Osteoblast (primary cell): Measurements from ENCODE around the gene PCGF6. TPM values are rescaled to one million over a fixed set of nuclear protein-coding genes. Genes with fewer than 3 reads are reported as not detected.
"Not testable (repeated sequence)": the region's sequence is repeated elsewhere in the genome, so short reads cannot be mapped to it uniquely, and the experiment has no call there.

ENCODE experiments used
- DNase-seq: peaks from one replicate; pipeline ENCODE4 v3.0.0; 2011; ENCODE audit warnings: low spot score, mixed read lengths; ENCODE audit not compliant: insufficient read length; ENCODE audit errors: missing footprints
- H2AFZ ChIP-seq: 2 replicates; pipeline ENCODE4 v1.6.0; 2011; ENCODE audit warnings: mild to moderate bottlenecking, low read length
- H3K27ac ChIP-seq: 2 replicates; pipeline ENCODE4 v1.5.1; 2011; ENCODE audit warnings: mild to moderate bottlenecking, low read depth, low read length, moderate library complexity
- H3K27me3 ChIP-seq: 2 replicates; pipeline ENCODE4 v1.6.0; 2012; ENCODE audit warnings: mild to moderate bottlenecking, control low read depth, inconsistent platforms, low read length, moderate library complexity; ENCODE audit not compliant: insufficient read depth
- H3K36me3 ChIP-seq: 2 replicates; pipeline ENCODE4 v1.5.1; 2011; ENCODE audit warnings: mild to moderate bottlenecking, low read length, control low read depth, moderate library complexity; ENCODE audit not compliant: insufficient read depth
- H3K4me1 ChIP-seq: 2 replicates; pipeline ENCODE4 v1.5.1; 2011; ENCODE audit warnings: mild to moderate bottlenecking, low read length, control low read depth, moderate library complexity; ENCODE audit not compliant: insufficient read depth
- H3K4me2 ChIP-seq: 2 replicates; pipeline ENCODE4 v1.6.0; 2011; ENCODE audit warnings: mild to moderate bottlenecking, low read length; ENCODE audit not compliant: insufficient read depth
- H3K4me3 ChIP-seq: fragments of 200-600 bp; sonication (generic); 3 replicates; pipeline ENCODE4 v1.5.1; 2012; ENCODE audit warnings: mild to moderate bottlenecking, low read length, inconsistent platforms; ENCODE audit not compliant: insufficient read depth
- H3K79me2 ChIP-seq: 2 replicates; pipeline ENCODE4 v1.6.0; 2012; ENCODE audit warnings: mild to moderate bottlenecking, low read length, control low read depth, inconsistent platforms; ENCODE audit not compliant: insufficient read depth
- H3K9me3 ChIP-seq: 2 replicates; pipeline ENCODE4 v1.5.1; 2011; ENCODE audit warnings: low read depth, low read length, control low read depth
- H4K20me1 ChIP-seq: 2 replicates; pipeline ENCODE4 v1.6.0; 2012; ENCODE audit warnings: mild to moderate bottlenecking, low read length, control low read depth; ENCODE audit not compliant: insufficient read depth
- CTCF ChIP-seq: IDR thresholded peaks from 2 replicates; pipeline ENCODE4 v1.5.1; 2011; ENCODE audit warnings: mild to moderate bottlenecking, low read depth, low read length, moderate library complexity; ENCODE audit errors: extremely low read depth
- total RNA-seq: library from RNA; depleted of rRNA; stranded (reverse); fragments of >200 nt; gene quantifications from 2 replicates; pipeline ENCODE4 v1.2.3, GENCODE V29; 2012

Gene PCGF6
- total RNA-seq, 1 donor, result 16.6 TPM

GRCh38 chr10:103374263-103374662, 23.3 kb upstream of the PCGF6 start:
- H4K20me1 ChIP-seq, result no peaks in the 10 kb centered on the region
- no peak for DNase-seq
- H3K4me3 ChIP-seq, result no peak overlapping the region
- H3K9me3 ChIP-seq, result no peaks in the 10 kb centered on the region
- no peaks in the 10 kb centered on the region for H3K27me3 ChIP-seq
- no peak overlapping the region for H3K4me2 ChIP-seq
- TF ChIP-seq CTCF, result no peak
- H3K36me3 ChIP-seq, result peaks cover 19% of the 10 kb centered on the region
- H3K27ac ChIP-seq, result no peak overlapping the region
- peaks cover under 1% of the 10 kb centered on the region for H3K4me1 ChIP-seq
- peaks cover 20% of the 10 kb centered on the region for H3K79me2 ChIP-seq
- no peak overlapping the region for H2AFZ ChIP-seq

GRCh38 chr10:103373544-103373943, 22.6 kb upstream of the PCGF6 start:
- peak; percentile 57 for DNase-seq
- no peaks in the 10 kb centered on the region for H4K20me1 ChIP-seq
- no peak overlapping the region for H2AFZ ChIP-seq
- H3K36me3 ChIP-seq, result peaks cover 19% of the 10 kb centered on the region
- no peak overlapping the region for H3K4me3 ChIP-seq
- no peaks in the 10 kb centered on the region for H3K27me3 ChIP-seq
- H3K4me2 ChIP-seq, result no peak overlapping the region
- peaks cover 4% of the 10 kb centered on the region for H3K4me1 ChIP-seq
- no peak overlapping the region for H3K27ac ChIP-seq
- no peaks in the 10 kb centered on the region for H3K9me3 ChIP-seq
- H3K79me2 ChIP-seq, result peaks cover 23% of the 10 kb centered on the region
- TF ChIP-seq CTCF, result no peak

- no peak for TF ChIP-seq CTCF
- peaks cover 23% of the 10 kb centered on the region for H3K79me2 ChIP-seq
- peak; percentile 95 for DNase-seq
- peak within 1 kb of the TSS; percentile 68 for H3K27ac ChIP-seq
- peaks cover 4% of the 10 kb centered on the region for H3K4me1 ChIP-seq
- H3K27me3 ChIP-seq, result no peaks in the 10 kb centered on the region
- peak within 1 kb of the TSS; percentile 94 for H3K4me2 ChIP-seq
- H4K20me1 ChIP-seq, result no peaks in the 10 kb centered on the region
- no peaks in the 10 kb centered on the region for H3K9me3 ChIP-seq
- H3K4me3 ChIP-seq, result peak within 1 kb of the TSS; percentile 91
- peak within 1 kb of the TSS; percentile 97 for H2AFZ ChIP-seq
- no peaks in the 10 kb centered on the region for H3K36me3 ChIP-seq
These were observed 17.0 kb upstream of the PCGF6 start, which contains the start of gene TAF5 for GRCh38 chr10:103367782-103368518. Gene TAF5, plus strand, starts transcription at chr10:103367976. Its CDS starts 14 bp downstream, at chr10:103367990.

DNA sequence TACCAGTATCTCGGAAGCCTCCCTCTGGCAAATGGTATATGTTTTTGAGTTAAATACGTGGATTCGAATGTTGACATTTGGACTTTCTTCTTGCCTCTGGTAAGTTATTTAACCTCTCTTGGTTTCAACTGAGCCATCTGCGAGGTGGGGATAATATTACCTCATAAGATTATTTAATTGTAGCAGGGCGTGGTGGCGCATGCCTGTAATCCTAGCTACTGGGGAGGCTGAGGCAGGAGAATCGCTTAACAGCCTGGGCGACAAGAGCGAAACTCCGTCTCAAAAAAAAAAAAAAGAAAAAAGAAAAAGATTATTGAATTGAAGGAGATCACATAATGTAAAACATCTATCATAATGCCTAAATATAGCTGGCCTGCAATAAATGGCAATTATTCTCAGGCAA, 16.4 kb upstream of the PCGF6 start:
- TF ChIP-seq CTCF, result no peak
- peak overlapping the region; percentile 68 for H3K27ac ChIP-seq
- no peaks in the 10 kb centered on the region for H3K36me3 ChIP-seq
- H3K4me3 ChIP-seq, result peak overlapping the region; percentile 91
- peaks cover 23% of the 10 kb centered on the region for H3K79me2 ChIP-seq
- H3K4me2 ChIP-seq, result peak overlapping the region; percentile 94
- DNase-seq, result no peak
- no peaks in the 10 kb centered on the region for H3K9me3 ChIP-seq
- peak overlapping the region; percentile 97 for H2AFZ ChIP-seq
- H3K4me1 ChIP-seq, result peaks cover 4% of the 10 kb centered on the region
- no peaks in the 10 kb centered on the region for H4K20me1 ChIP-seq
- no peaks in the 10 kb centered on the region for H3K27me3 ChIP-seq

DNA sequence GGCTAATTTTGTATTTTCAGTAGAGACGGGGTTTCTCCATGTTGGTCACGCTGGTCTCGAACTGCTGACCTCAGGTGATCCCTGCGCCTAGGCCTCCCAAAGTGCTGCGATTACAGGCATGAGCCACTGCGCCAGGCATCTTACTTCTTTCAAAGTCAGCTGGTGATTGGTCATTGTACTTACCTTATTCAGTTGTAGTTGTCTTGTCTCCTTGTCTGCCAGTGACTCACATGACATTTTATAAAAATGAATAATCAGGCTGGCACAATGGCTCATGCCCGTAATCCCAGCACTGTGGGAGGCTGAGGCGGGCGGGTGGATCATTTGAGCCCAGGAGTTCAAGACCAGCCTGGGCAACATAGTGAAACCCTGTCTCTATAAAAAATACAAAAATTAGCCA, 9.9 kb upstream of the PCGF6 start:
- not testable (repeated sequence) for DNase-seq

GRCh38 chr10:103359493-103359892, 8.6 kb upstream of the PCGF6 start:
- H4K20me1 ChIP-seq, H3K9me3 ChIP-seq, H3K27ac ChIP-seq: not testable (repeated sequence)

More for the DNA sequence above, 9.9 kb upstream of the PCGF6 start:
- H3K4me1 ChIP-seq, H3K4me2 ChIP-seq, H2AFZ ChIP-seq, H3K4me3 ChIP-seq, H3K9me3 ChIP-seq, H3K79me2 ChIP-seq, H3K27me3 ChIP-seq, H3K27ac ChIP-seq, H4K20me1 ChIP-seq, H3K36me3 ChIP-seq: not testable (repeated sequence)

More at GRCh38 chr10:103359493-103359892, 8.6 kb upstream of the PCGF6 start:
- not testable (repeated sequence) for H3K36me3 ChIP-seq, H3K4me2 ChIP-seq, H3K27me3 ChIP-seq, DNase-seq, H3K79me2 ChIP-seq, H3K4me3 ChIP-seq, H2AFZ ChIP-seq, H3K4me1 ChIP-seq
